Measurements from ENCODE around the gene SNCB. TPM values are rescaled to one million over a fixed set of nuclear protein-coding genes. Genes with fewer than 3 reads are reported as not detected.

Gene SNCB
- polyA plus RNA-seq, 1 of the 3 experiments (the other 2 are of a cell fraction), result 0.33 TPM

DNA sequence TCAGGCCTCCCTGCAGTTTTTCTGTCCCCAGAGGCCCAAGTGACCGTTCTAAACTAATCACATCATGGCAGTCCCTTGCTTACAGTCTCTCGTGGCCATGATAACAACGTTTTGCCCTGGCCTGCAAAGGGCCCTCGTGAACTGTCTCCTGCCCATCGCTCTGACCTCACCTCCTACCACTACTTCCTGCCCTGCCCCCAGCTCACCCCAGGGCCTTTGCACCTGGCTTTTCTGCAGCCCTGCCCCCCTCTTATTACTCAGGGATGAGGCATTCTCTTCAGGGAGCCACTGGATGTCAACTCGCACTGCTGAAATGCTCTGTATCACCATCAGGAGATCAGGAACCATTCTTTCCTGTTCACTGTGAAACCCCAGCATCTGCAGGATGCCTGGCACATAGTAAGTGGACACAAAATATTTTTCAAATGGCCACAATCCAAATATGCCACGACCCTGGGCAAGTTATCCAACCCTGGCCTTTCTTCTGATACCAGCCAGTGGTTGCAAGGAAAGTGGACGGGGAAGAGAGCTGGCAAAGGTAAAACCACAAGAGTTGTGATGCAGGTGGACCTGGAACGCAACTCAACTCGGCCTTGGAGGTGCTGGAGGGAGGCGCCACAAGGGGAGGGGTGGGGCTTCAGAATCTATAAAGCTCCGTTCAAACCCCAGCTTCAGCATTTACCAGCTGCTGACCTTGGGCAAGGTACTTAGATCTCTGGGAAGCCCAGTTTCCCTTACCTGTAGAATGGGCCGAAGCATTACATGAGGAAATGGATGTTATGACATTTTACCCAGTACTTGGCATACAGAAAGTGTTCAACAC lies 1.7 kb downstream of the SNCB start:
- Histone ChIP-seq H3K4me2 (no peak overlapping the region), H2AFZ (ENCODE audit: low read depth) (no peak overlapping the region), H3K9me3 (no peaks in the 10 kb centered on the region), H3K36me3 (replicated peaks in 1 of 2; ENCODE audit: control insufficient read depth in 1 of 2, insufficient read depth in 2 of 2, low read length in 1 of 2) (no peaks in the 10 kb centered on the region), H3K4me1 (ENCODE audit: control insufficient read depth in 1 of 2, insufficient read depth in 2 of 2, low read depth in 1 of 2, low read length in 1 of 2) (peaks cover 0 to 9% of the 10 kb centered on the region in 2 experiments; a peak in 1 of 4 replicates), H4K20me1 (ENCODE audit: insufficient read depth) (no peaks in the 10 kb centered on the region), H3F3A (replicated peaks; ENCODE audit: insufficient read depth) (no peaks in the 10 kb centered on the region), H3K27ac (ENCODE audit: low read depth in 2 of 2, low read length in 1 of 2) (no peak overlapping the region), H3K9ac (no peak overlapping the region), H3K27me3 (ENCODE audit: insufficient read depth) (peaks cover 33% of the 10 kb centered on the region; the same call in 1 of the 2 replicates), H3K79me2 (ENCODE audit: insufficient read depth) (no peaks in the 10 kb centered on the region), H3K4me3 (ENCODE audit: low read depth in 2 of 2, low read length in 1 of 2) (no peak overlapping the region), H3K9me2 (no peaks in the 10 kb centered on the region)
- CTCF ChIA-PET, result interaction anchor here (1.0 to 3.5 kb wide), 4 partner anchors 8 to 55 kb away, joined by 3 to 16 read pairs (median 10); partner anchors contain the start of gene TSPAN17
- no peak for TF ChIP-seq MXI1 (IDR thresholded peaks at IDR 0.05; ENCODE audit: low read depth, low read length)
- no peak for TF ChIP-seq FOXM1 (IDR thresholded peaks at IDR 0.05; ENCODE audit: low read depth)
- TF ChIP-seq, protein P1, sequence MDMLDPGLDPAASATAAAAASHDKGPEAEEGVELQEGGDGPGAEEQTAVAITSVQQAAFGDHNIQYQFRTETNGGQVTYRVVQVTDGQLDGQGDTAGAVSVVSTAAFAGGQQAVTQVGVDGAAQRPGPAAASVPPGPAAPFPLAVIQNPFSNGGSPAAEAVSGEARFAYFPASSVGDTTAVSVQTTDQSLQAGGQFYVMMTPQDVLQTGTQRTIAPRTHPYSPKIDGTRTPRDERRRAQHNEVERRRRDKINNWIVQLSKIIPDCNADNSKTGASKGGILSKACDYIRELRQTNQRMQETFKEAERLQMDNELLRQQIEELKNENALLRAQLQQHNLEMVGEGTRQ (IDR thresholded peaks at IDR 0.05; ENCODE audit: borderline replicate concordance, low read depth, low read length), result no peak
- TF ChIP-seq GABPA (IDR thresholded peaks at IDR 0.05; ENCODE audit: low read depth), result no peak
- TF ChIP-seq, protein P2, sequence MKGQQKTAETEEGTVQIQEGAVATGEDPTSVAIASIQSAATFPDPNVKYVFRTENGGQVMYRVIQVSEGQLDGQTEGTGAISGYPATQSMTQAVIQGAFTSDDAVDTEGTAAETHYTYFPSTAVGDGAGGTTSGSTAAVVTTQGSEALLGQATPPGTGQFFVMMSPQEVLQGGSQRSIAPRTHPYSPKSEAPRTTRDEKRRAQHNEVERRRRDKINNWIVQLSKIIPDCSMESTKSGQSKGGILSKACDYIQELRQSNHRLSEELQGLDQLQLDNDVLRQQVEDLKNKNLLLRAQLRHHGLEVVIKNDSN (IDR thresholded peaks at IDR 0.05; ENCODE audit: borderline replicate concordance, low read depth), result no peak
- no peak for TF ChIP-seq RCOR1 (IDR thresholded peaks at IDR 0.05; ENCODE audit: low read length)
- TF ChIP-seq FOXJ3 (CRISPR knock-in tag; IDR thresholded peaks at IDR 0.05), result no peak
- TF ChIP-seq ELF1 (IDR thresholded peaks at IDR 0.05), result no peak
- no peak for TF ChIP-seq SIN3A (IDR thresholded peaks at IDR 0.05; ENCODE audit: borderline replicate concordance, low read depth, low read length)
- TF ChIP-seq NFIC (IDR thresholded peaks at IDR 0.05; ENCODE audit: borderline replicate concordance), result no peak
- no peak for TF ChIP-seq EP300 (IDR thresholded peaks at IDR 0.05; ENCODE audit: borderline replicate concordance in 1 of 2, low read depth in 1 of 2, low read length in 1 of 2)
- no peak for TF ChIP-seq TEAD4 (IDR thresholded peaks at IDR 0.05; ENCODE audit: borderline replicate concordance, insufficient read depth)
- TF ChIP-seq, protein P3, sequence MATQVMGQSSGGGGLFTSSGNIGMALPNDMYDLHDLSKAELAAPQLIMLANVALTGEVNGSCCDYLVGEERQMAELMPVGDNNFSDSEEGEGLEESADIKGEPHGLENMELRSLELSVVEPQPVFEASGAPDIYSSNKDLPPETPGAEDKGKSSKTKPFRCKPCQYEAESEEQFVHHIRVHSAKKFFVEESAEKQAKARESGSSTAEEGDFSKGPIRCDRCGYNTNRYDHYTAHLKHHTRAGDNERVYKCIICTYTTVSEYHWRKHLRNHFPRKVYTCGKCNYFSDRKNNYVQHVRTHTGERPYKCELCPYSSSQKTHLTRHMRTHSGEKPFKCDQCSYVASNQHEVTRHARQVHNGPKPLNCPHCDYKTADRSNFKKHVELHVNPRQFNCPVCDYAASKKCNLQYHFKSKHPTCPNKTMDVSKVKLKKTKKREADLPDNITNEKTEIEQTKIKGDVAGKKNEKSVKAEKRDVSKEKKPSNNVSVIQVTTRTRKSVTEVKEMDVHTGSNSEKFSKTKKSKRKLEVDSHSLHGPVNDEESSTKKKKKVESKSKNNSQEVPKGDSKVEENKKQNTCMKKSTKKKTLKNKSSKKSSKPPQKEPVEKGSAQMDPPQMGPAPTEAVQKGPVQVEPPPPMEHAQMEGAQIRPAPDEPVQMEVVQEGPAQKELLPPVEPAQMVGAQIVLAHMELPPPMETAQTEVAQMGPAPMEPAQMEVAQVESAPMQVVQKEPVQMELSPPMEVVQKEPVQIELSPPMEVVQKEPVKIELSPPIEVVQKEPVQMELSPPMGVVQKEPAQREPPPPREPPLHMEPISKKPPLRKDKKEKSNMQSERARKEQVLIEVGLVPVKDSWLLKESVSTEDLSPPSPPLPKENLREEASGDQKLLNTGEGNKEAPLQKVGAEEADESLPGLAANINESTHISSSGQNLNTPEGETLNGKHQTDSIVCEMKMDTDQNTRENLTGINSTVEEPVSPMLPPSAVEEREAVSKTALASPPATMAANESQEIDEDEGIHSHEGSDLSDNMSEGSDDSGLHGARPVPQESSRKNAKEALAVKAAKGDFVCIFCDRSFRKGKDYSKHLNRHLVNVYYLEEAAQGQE (IDR thresholded peaks at IDR 0.05; ENCODE audit: low read depth, low read length), result no peak
- DNase-seq, result no peak
- POLR2A ChIA-PET, result no interaction called here
- 81% methylated on average over 13 of the region's 13 CpGs for WGBS (ENCODE audit: low lambda C conversion rate)
